HFFc6 (cell line): ENCODE data around the gene RPS6KL1. TPM values are rescaled to one million over a fixed set of nuclear protein-coding genes. Genes with fewer than 3 reads are reported as not detected.
A peak's percentile ranks its signal among the peaks of the same experiment; 100 is the strongest.

Source experiments
- DNase-seq: peaks from one replicate; pipeline ENCODE4 v3.0.0-alpha.2; 2018
- H3K27ac Mint-ChIP-seq: 2 replicates; pipeline ENCODE4 v1.8.0; 2020; ENCODE audit warnings: mild to moderate bottlenecking, mixed read lengths
- H3K27me3 Mint-ChIP-seq: 2 replicates; pipeline ENCODE4 v1.8.0; 2021; ENCODE audit warnings: mild to moderate bottlenecking, moderate library complexity, mixed read lengths; ENCODE audit not compliant: insufficient read depth
- H3K36me3 Mint-ChIP-seq: 2 replicates; pipeline ENCODE4 v1.8.0; 2021; ENCODE audit warnings: low read depth, mixed read lengths
- H3K4me1 Mint-ChIP-seq: 2 replicates; pipeline ENCODE4 v1.8.0; 2020; ENCODE audit warnings: low read depth, mixed read lengths
- H3K4me3 Mint-ChIP-seq: 2 replicates; pipeline ENCODE4 v1.8.0; 2020; ENCODE audit warnings: mild to moderate bottlenecking, moderate library complexity, mixed read lengths
- H3K9me3 Mint-ChIP-seq: 2 replicates; pipeline ENCODE4 v1.8.0; 2020; ENCODE audit warnings: mild to moderate bottlenecking, mixed read lengths
- total RNA-seq, 6 experiments: library from RNA; stranded (reverse); fragmentation: NEBNext Ultra II Directional; extraction: Animal tissue kit (Norgen Biotek cat#: 25700); gene quantifications; 2 replicates in 1 of 6; 3 replicates in 5 of 6; pipeline ENCODE4 v1.2.3, GENCODE V29; 2021
- TF ChIP-seq, protein P1 (sequence below): fragments of 200-600 bp; sonication (generic); IDR thresholded peaks from 2 replicates; pipeline ENCODE4 v1.5.0; 2021; ENCODE audit warnings: antibody characterized with exemption, mild to moderate bottlenecking

RPS6KL1 gene
- total RNA-seq, 6 experiments from 2014 or later: 0.78 to 1.1 (median 1.0) TPM

DNA sequence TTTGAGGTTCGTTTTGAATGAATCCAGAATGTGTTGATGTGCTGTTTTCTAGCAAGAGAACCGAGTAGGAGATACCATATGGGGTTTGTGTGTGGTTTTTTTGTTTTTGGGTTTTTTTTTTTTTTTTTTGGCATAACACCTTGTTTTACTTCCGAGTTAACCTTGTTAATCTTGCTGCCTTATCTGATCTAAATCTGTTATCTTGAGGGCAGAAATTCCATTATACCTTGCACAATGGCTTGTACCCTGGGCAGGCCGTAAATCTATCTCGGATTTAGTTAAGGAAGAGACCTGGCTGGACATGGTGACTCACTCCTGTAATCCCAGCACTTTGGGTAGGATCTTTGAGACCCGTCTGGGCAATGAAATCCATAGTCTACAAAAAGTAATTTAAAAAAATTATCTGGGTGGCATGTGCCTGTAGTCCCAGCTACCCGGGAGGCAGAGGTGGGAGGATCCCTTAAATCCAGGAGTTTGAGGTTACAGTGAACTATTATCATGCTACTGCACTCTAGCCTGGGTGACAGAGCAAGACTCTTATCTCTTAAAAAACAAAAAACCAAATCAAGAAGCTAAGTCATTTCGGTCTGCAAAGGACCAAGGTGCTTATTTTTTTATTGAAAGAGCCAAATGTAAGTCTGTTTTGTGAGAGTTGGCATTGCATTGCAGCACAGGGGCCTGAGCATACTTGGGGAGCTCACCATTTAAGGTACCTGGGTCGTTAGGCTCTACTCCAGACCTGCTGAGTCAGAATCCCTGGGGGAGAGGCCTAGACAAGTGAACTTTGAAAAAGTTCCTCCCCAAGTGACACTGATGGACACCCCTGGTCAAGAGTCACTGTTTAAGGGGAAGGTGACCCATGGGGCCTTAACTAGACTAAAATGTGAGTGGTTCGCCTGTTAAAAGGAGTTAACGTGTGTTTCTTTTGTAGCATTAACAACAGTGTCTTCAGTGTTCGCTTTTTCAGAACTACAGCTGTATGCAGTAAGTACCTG is 34.6 kb downstream of the RPS6KL1 start:
- Mint-ChIP-seq H3K4me3 (peak overlapping the region; percentile 34), H3K27ac (peak overlapping the region; percentile 71), H3K9me3 (no peaks in the 10 kb centered on the region), H3K36me3 (peaks cover 12% of the 10 kb centered on the region), H3K27me3 (peaks cover 3% of the 10 kb centered on the region; the same call in 1 of the 2 replicates), H3K4me1 (peaks cover 61% of the 10 kb centered on the region)
- TF ChIP-seq, protein P1, sequence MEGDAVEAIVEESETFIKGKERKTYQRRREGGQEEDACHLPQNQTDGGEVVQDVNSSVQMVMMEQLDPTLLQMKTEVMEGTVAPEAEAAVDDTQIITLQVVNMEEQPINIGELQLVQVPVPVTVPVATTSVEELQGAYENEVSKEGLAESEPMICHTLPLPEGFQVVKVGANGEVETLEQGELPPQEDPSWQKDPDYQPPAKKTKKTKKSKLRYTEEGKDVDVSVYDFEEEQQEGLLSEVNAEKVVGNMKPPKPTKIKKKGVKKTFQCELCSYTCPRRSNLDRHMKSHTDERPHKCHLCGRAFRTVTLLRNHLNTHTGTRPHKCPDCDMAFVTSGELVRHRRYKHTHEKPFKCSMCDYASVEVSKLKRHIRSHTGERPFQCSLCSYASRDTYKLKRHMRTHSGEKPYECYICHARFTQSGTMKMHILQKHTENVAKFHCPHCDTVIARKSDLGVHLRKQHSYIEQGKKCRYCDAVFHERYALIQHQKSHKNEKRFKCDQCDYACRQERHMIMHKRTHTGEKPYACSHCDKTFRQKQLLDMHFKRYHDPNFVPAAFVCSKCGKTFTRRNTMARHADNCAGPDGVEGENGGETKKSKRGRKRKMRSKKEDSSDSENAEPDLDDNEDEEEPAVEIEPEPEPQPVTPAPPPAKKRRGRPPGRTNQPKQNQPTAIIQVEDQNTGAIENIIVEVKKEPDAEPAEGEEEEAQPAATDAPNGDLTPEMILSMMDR: no peak
- peak; percentile 30 for DNase-seq

DNA sequence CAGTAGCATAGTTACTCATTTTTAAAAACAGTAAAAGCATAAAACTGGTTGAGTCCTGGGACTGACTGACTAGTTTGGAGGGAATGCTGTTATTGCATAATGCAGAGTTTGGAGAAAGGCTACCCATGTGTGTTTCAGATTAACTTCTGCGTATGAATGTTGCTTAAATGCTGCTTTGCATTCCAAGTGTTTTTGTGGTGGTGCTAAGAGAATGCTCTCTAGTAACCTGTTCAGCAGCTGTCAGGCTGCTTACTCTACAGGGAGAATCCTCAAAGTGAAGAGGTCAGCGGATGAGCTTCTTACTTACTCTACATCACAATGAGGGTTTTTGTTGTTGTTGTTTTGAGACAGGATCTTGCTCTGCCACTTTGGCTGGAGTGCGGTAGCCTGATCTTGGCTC is 37.1 kb downstream of the RPS6KL1 start:
- Mint-ChIP-seq H3K4me3 (peak overlapping the region; percentile 63), H3K36me3 (peaks cover 26% of the 10 kb centered on the region), H3K27ac (peak overlapping the region; percentile 98), H3K9me3 (no peaks in the 10 kb centered on the region), H3K27me3 (0 out of 2 replicates have a peak, but pooled peaks cover 3% of the 10 kb centered on the region), H3K4me1 (peaks cover 65% of the 10 kb centered on the region)
- DNase-seq: peak; percentile 95
- TF ChIP-seq, protein P1: no peak

DNA sequence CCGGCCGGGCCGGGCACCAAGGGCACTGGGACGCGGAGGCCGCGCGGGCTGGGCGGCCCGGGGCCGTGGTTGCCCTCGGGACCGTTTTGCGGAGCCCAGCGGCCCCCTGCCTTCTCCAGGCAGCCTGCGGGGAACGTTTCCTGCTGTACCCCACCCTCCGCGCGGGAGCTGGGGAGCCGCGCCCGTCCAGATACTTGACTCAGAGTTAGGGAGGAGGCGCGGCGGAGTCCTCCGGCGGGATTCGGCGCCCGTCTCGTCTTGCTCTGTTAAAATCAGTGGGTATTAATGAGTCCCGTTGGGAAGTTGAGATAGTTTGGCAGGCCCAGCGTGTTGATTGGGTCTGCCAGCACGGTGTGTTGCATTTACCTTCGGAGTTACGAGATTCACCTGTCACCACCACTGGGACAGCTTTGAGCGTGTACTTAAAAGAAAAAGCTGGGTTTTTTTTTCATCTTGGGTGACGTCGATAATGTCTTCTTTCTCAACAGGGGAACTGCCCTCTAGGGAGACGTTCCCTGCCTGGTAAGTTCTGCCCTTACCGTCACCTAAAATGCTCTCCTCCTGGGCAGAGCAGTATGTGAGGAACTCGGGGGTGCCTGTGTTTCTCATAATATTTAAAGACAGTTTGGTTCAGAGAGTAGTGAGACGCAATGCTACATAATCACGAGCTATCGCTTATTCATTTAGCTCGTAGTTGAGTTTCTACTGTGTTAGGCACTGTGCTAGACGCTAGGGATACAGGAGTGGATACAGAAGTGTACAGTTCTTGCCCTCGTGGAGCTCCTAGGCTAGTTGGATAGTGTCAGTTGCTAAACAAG is 40.7 kb downstream of the RPS6KL1 start:
- H3K4me1 Mint-ChIP-seq: peaks cover 61% of the 10 kb centered on the region
- peak; percentile 40 for DNase-seq

DNA sequence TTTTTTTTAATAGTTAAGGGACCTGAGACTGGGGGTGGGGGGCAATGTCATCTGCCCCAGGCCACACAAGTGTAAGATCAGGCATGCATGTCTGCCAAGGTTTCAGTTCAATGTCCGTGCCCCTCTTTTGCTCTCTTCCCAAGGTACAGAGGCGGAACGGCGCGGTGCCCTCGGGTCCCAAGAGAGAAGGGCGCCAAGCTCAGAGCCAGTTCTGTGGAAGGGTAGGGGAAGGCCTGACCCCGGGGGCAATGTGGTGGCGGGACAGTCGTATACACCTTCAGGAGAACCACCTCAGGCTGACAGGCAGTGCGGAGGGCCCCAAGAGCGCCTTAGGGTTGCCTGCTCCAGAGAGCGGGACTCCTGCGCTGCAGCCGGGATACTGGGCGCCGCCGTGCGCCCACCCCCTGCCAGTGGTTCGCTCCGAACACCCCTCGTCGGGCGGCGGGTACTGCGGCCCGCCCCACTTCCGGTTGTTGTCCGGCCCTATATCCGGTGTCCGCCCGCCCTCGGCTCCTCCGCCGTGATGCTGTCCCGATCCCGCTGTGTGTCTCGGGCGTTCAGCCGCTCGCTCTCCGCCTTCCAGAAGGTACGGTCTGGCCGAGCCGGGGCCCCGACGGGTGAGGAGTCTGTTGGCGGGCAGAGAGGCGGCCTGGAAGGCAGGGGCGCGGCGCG is 41.5 kb downstream of the RPS6KL1 start, which contains the start of gene DLST:
DLST (plus strand) TSS at position 486 of the 672 bp plus-strand sequence; CDS start at position 524, 38 bp downstream.
- H3K27ac Mint-ChIP-seq: peak within 1 kb of the TSS; percentile 98
- H3K36me3 Mint-ChIP-seq: peaks cover 22% of the 10 kb centered on the region
- H3K27me3 Mint-ChIP-seq: peaks cover 3% of the 10 kb centered on the region; the same call in 1 of the 2 replicates
- H3K4me1 Mint-ChIP-seq: peaks cover 58% of the 10 kb centered on the region
- peak within 1 kb of the TSS; percentile 100 for H3K4me3 Mint-ChIP-seq
- peak; percentile 80 for DNase-seq
- TF ChIP-seq, protein P1: 0 out of 2 replicates have a peak, but pooled peaks have one; percentile 6
- H3K9me3 Mint-ChIP-seq: no peaks in the 10 kb centered on the region

More for the DNA sequence above, 40.7 kb downstream of the RPS6KL1 start:
- Mint-ChIP-seq H3K27ac (peak overlapping the region; percentile 98), H3K4me3 (peak overlapping the region; percentile 100), H3K27me3 (peaks cover 3% of the 10 kb centered on the region; the same call in 1 of the 2 replicates), H3K36me3 (peaks cover 22% of the 10 kb centered on the region), H3K9me3 (no peaks in the 10 kb centered on the region)
- TF ChIP-seq, protein P1: no peak
